Pancreas (tissue), 10 donors: ENCODE results near the gene PIGO. TPM values are rescaled to one million over a fixed set of nuclear protein-coding genes. Genes with fewer than 3 reads are reported as not detected.
A peak's percentile ranks its signal among the peaks of the same experiment; 100 is the strongest.

Source experiments
- ATAC-seq, 4 donors: fragments of 200-7000 bp; cut with Tn5 transposase; one replicate each; pipeline versions ENCODE4 v1.8.0 to v1.9.1; 2020; ENCODE audit warnings: mild to moderate bottlenecking in 4 of 4, moderate library complexity in 4 of 4
- DNase-seq, 6 donors: peaks; one replicate each; pipeline ENCODE4 v3.0.0-alpha.2; 2020
- FAIRE-seq: peaks from 2 replicates; lab custom pipeline; 2012; peaks lifted over from hg19 to GRCh38; lab: Jason Lieb, UNC
- H3K27ac ChIP-seq, 4 donors: fragments of 200-600 bp; sonication (generic); 1 replicate in 3 of 4; 2 replicates in 1 of 4; pipeline versions ENCODE4 v1.5.0 to v1.8.0; 2020
- H3K27me3 ChIP-seq, 4 donors: fragments of 200-600 bp; one replicate each; pipeline ENCODE4 v1.8.0; 2021
- H3K36me3 ChIP-seq, 3 donors: fragments of 200-600 bp; sonication (generic) in 1 of 3; one replicate each; pipeline versions ENCODE4 v1.5.0 to v1.8.0; 2020 to 2021
- H3K4me1 ChIP-seq, 3 donors: fragments of 200-600 bp; one replicate each; pipeline ENCODE4 v1.8.0; 2021
- H3K4me3 ChIP-seq, 4 donors: fragments of 200-600 bp; sonication (generic) in 2 of 4; one replicate each; pipeline versions ENCODE4 v1.5.0 to v1.8.0; 2020 to 2021
- H3K9me3 ChIP-seq, 4 donors: fragments of 200-600 bp; one replicate each; pipeline ENCODE4 v1.8.0; 2021
- WGBS, 2 donors: extraction: QIAGEN DNeasy Blood & Tissue Kit; methylation state at CpG; one replicate each; pipeline ENCODE4 v1.1.7; 2013; 5-methylcytosine and 5-hydroxymethylcytosine counted together
- intact Hi-C, 3 donors: fragments of 100-400 bp; cut with DNase I; formaldehyde crosslinking; loops; one replicate each; pipeline versions ENCODE4 v1.11.1 to v1.14.2; 2022
- polyA plus RNA-seq, 2 donors: library from polyadenylated mRNA; stranded (reverse); fragments of 200-250 nt; gene quantifications; one replicate each; pipeline ENCODE4 v1.2.3, GENCODE V29; 2013
- total RNA-seq, 6 donors: library from RNA; stranded (reverse); fragmentation: NEBNext Ultra II Directional in 4 of 6; extraction: Animal tissue kit (Norgen Biotek cat#: 25700) in 4 of 6; gene quantifications; one replicate each; pipeline versions ENCODE4 v1.2.1 to v1.2.4, GENCODE V29; 2021 to 2023
- TF ChIP-seq, protein P1 (sequence below), 4 donors: fragments of 200-600 bp; sonication (generic) in 3 of 4; IDR thresholded peaks; one replicate each; pipeline versions ENCODE4 v1.5.0 to v1.8.0; 2021; ENCODE audit warnings: antibody characterized with exemption in 4 of 4
- donor health status: healthy with polysubstance abuse.
- donor health status: DM: no; HTN: no; CAD: no; lungs with moderate emphysema.
- donor health status: DM: no; HTN: no; CAD: no.
- donor health status: control.
- donor health status: control.
- donor health status: Bipolar disorder and iron deficiency.
- donor health status: DM: yes; HTN: yes; CAD: no.
- donor health status: DM: no; HTN: no; CAD: no.
- donor health status: DM: no; HTN: no; CAD: no.
- donor health status: DM: yes; HTN: yes; CAD: no.

Gene PIGO
- total and polyA plus RNA-seq, 8 donors: 14.2 to 26.1 (median 17.7) TPM

GRCh38 chr9:35079041-35079425 is 17.4 kb downstream of the PIGO start:
- H3K36me3 ChIP-seq: no peaks in the 10 kb centered on the region
- H3K27ac ChIP-seq: peak overlapping the region in 2 of 4 donors; percentile 50 to 63
- ATAC-seq (no peak), FAIRE-seq (no peak), DNase-seq (no peak)
- intact Hi-C loops: no loop called here
- TF ChIP-seq, protein P1, sequence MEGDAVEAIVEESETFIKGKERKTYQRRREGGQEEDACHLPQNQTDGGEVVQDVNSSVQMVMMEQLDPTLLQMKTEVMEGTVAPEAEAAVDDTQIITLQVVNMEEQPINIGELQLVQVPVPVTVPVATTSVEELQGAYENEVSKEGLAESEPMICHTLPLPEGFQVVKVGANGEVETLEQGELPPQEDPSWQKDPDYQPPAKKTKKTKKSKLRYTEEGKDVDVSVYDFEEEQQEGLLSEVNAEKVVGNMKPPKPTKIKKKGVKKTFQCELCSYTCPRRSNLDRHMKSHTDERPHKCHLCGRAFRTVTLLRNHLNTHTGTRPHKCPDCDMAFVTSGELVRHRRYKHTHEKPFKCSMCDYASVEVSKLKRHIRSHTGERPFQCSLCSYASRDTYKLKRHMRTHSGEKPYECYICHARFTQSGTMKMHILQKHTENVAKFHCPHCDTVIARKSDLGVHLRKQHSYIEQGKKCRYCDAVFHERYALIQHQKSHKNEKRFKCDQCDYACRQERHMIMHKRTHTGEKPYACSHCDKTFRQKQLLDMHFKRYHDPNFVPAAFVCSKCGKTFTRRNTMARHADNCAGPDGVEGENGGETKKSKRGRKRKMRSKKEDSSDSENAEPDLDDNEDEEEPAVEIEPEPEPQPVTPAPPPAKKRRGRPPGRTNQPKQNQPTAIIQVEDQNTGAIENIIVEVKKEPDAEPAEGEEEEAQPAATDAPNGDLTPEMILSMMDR (IDR thresholded peaks at IDR 0.05): no peak
- 1 to 3% methylated on average over 10 of the region's 10 CpGs for WGBS, 2 donors
- no peaks in the 10 kb centered on the region for H3K27me3 ChIP-seq
- no peaks in the 10 kb centered on the region for H3K9me3 ChIP-seq
- peak overlapping the region; percentile 79 to 85 (median 84) for H3K4me3 ChIP-seq
- peaks cover 0 to 11% (median 6%) of the 10 kb centered on the region in 3 donors for H3K4me1 ChIP-seq

DNA sequence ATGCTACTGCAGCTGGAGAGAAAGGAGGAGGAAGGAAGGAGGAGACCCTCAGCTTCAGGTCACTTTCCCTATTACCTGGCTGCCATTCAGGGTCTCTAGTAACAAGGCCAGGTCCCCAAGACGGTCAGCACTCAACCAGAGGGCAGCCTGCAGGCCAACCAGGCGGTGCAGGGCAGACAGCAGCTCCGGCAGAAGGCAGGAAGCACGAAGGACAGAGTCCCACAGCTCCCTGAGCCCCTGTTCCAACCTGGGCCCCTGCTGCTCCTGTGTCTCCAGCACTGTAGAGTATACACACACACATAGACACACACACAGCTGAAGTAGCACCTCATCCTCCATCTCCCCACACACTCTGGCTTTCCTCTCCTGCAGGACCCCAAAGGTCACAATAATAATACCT is 18.3 kb downstream of the PIGO start:
- Histone ChIP-seq H3K27ac (no peak overlapping the region), H3K27me3 (no peaks in the 10 kb centered on the region), H3K4me1 (peaks cover 0 to 11% (median 6%) of the 10 kb centered on the region in 3 donors), H3K4me3 (peak overlapping the region in 1 of 4 donors; percentile 2), H3K36me3 (no peaks in the 10 kb centered on the region), H3K9me3 (no peaks in the 10 kb centered on the region)
- TF ChIP-seq, protein P1 (IDR thresholded peaks at IDR 0.05): no peak
- WGBS, 2 donors: 29 to 55% methylated on average over 1 to 4 of the region's 4 CpGs
- ATAC-seq: no peak
- no peak for DNase-seq
- intact Hi-C loops: no loop called here
- FAIRE-seq: no peak

- Histone ChIP-seq H3K4me3 (no peak overlapping the region), H3K9me3 (no peaks in the 10 kb centered on the region), H3K27me3 (no peaks in the 10 kb centered on the region), H3K27ac (no peak overlapping the region), H3K4me1 (peaks cover 0 to 11% (median 6%) of the 10 kb centered on the region in 3 donors), H3K36me3 (no peaks in the 10 kb centered on the region)
- no peak for DNase-seq
- FAIRE-seq: no peak
- no peak for ATAC-seq
- WGBS, 2 donors: 85 to 93% methylated on average over 4 of the region's 4 CpGs
- TF ChIP-seq, protein P1 (IDR thresholded peaks at IDR 0.05): no peak
- intact Hi-C loops: no loop called here
Observed at GRCh38 chr9:35076848-35077247, 19.5 kb downstream of the PIGO start.

- no peak for DNase-seq
- FAIRE-seq: no peak
Observed at GRCh38 chr9:35075358-35075757, 21.0 kb downstream of the PIGO start.

GRCh38 chr9:35074791-35075190 is 21.6 kb downstream of the PIGO start:
- intact Hi-C loops: no loop called here
- no peaks in the 10 kb centered on the region for H3K9me3 ChIP-seq
- no peak overlapping the region for H3K27ac ChIP-seq
- no peaks in the 10 kb centered on the region for H3K36me3 ChIP-seq
- WGBS, 2 donors: 90 to 92% methylated on average over 8 of the region's 8 CpGs
- ATAC-seq (no peak), DNase-seq (no peak), FAIRE-seq (no peak)
- TF ChIP-seq, protein P1 (IDR thresholded peaks at IDR 0.05): no peak
- H3K4me1 ChIP-seq: peaks cover 10 to 20% (median 17%) of the 10 kb centered on the region in 3 donors
- H3K27me3 ChIP-seq: no peaks in the 10 kb centered on the region
- H3K4me3 ChIP-seq: no peak overlapping the region

More at GRCh38 chr9:35075358-35075757, 21.0 kb downstream of the PIGO start:
- intact Hi-C loops: no loop called here
- H3K4me3 ChIP-seq: no peak overlapping the region
- no peaks in the 10 kb centered on the region for H3K9me3 ChIP-seq
- ATAC-seq: no peak
- WGBS, 2 donors: 98 to 100% methylated on average over 4 of the region's 4 CpGs
- H3K27ac ChIP-seq: no peak overlapping the region
- peaks cover 5 to 14% (median 12%) of the 10 kb centered on the region in 3 donors for H3K4me1 ChIP-seq
- TF ChIP-seq, protein P1 (IDR thresholded peaks at IDR 0.05): no peak
- no peaks in the 10 kb centered on the region for H3K27me3 ChIP-seq
- H3K36me3 ChIP-seq: no peaks in the 10 kb centered on the region
